Hepatocyte (in vitro differentiated cells): ENCODE results near the gene LDB3.

Experiments
- CTCF ChIP-seq: fragments of 200-600 bp; sonication (generic); IDR thresholded peaks from 2 replicates; pipeline ENCODE4 v1.5.1; 2016; ENCODE audit warnings: antibody characterized with exemption, mild to moderate bottlenecking; ENCODE audit not compliant: poor library complexity
- EZH2 ChIP-seq: fragments of 200-600 bp; sonication (generic); IDR thresholded peaks from 2 replicates; pipeline ENCODE4 v1.6.1; 2016; ENCODE audit warnings: antibody characterized with exemption, mild to moderate bottlenecking, borderline replicate concordance
- EZH2phosphoT487 ChIP-seq: fragments of 200-600 bp; sonication (generic); IDR thresholded peaks from one replicate; pipeline ENCODE4 v1.6.1; 2018; ENCODE audit warnings: antibody characterized with exemption, mild to moderate bottlenecking, low read depth, moderate library complexity; ENCODE audit not compliant: unreplicated experiment, severe bottlenecking

- TF ChIP-seq CTCF (no peak), EZH2phosphoT487 (no peak), EZH2 (no peak)
Measured at GRCh38 chr10:86708068-86708782, 39.9 kb downstream of the LDB3 start.
